Osteoblast (primary cell): ENCODE results near the gene CDV3. TPM values are rescaled to one million over a fixed set of nuclear protein-coding genes. Genes with fewer than 3 reads are reported as not detected.

Source experiments
- DNase-seq: peaks from one replicate; pipeline ENCODE4 v3.0.0; 2011; ENCODE audit warnings: low spot score, mixed read lengths; ENCODE audit not compliant: insufficient read length; ENCODE audit errors: missing footprints
- H2AFZ ChIP-seq: 2 replicates; pipeline ENCODE4 v1.6.0; 2011; ENCODE audit warnings: mild to moderate bottlenecking, low read length
- H3K27ac ChIP-seq: 2 replicates; pipeline ENCODE4 v1.5.1; 2011; ENCODE audit warnings: mild to moderate bottlenecking, low read depth, low read length, moderate library complexity
- H3K27me3 ChIP-seq: 2 replicates; pipeline ENCODE4 v1.6.0; 2012; ENCODE audit warnings: mild to moderate bottlenecking, control low read depth, inconsistent platforms, low read length, moderate library complexity; ENCODE audit not compliant: insufficient read depth
- H3K36me3 ChIP-seq: 2 replicates; pipeline ENCODE4 v1.5.1; 2011; ENCODE audit warnings: mild to moderate bottlenecking, low read length, control low read depth, moderate library complexity; ENCODE audit not compliant: insufficient read depth
- H3K4me1 ChIP-seq: 2 replicates; pipeline ENCODE4 v1.5.1; 2011; ENCODE audit warnings: mild to moderate bottlenecking, low read length, control low read depth, moderate library complexity; ENCODE audit not compliant: insufficient read depth
- H3K4me2 ChIP-seq: 2 replicates; pipeline ENCODE4 v1.6.0; 2011; ENCODE audit warnings: mild to moderate bottlenecking, low read length; ENCODE audit not compliant: insufficient read depth
- H3K4me3 ChIP-seq: fragments of 200-600 bp; sonication (generic); 3 replicates; pipeline ENCODE4 v1.5.1; 2012; ENCODE audit warnings: mild to moderate bottlenecking, low read length, inconsistent platforms; ENCODE audit not compliant: insufficient read depth
- H3K79me2 ChIP-seq: 2 replicates; pipeline ENCODE4 v1.6.0; 2012; ENCODE audit warnings: mild to moderate bottlenecking, low read length, control low read depth, inconsistent platforms; ENCODE audit not compliant: insufficient read depth
- H3K9me3 ChIP-seq: 2 replicates; pipeline ENCODE4 v1.5.1; 2011; ENCODE audit warnings: low read depth, low read length, control low read depth
- H4K20me1 ChIP-seq: 2 replicates; pipeline ENCODE4 v1.6.0; 2012; ENCODE audit warnings: mild to moderate bottlenecking, low read length, control low read depth; ENCODE audit not compliant: insufficient read depth
- CTCF ChIP-seq: IDR thresholded peaks from 2 replicates; pipeline ENCODE4 v1.5.1; 2011; ENCODE audit warnings: mild to moderate bottlenecking, low read depth, low read length, moderate library complexity; ENCODE audit errors: extremely low read depth
- total RNA-seq: library from RNA; depleted of rRNA; stranded (reverse); fragments of >200 nt; gene quantifications from 2 replicates; pipeline ENCODE4 v1.2.3, GENCODE V29; 2012

The CDV3 gene
- total RNA-seq, 1 donor: 166 TPM

GRCh38 chr3:133593243-133593642, 19.8 kb downstream of the CDV3 start:
- H3K27ac ChIP-seq: no peak overlapping the region

DNA sequence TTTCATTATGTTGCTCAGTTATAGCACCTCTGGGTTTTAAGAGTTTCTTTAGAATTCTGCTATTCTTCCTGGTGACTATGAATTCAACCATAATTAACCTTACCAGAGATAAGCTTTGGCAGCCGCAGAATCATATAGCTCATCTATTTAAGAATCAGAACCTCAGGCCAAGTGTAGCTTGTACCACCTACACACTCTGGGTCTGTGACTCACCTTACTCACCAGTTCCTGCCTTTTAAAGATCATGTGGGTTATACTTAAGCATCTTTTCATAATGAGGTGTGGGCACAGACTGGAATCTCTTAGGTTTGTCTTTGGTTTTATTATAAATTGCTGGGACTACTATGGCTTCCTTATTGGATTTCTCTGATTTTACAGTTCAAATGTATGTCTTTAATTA, 21.9 kb downstream of the CDV3 start:
- Histone ChIP-seq H3K4me2 (peak overlapping the region; percentile 33), H3K27me3 (no peaks in the 10 kb centered on the region), H3K4me3 (no peak overlapping the region), H3K27ac (no peak overlapping the region), H3K36me3 (no peaks in the 10 kb centered on the region), H2AFZ (no peak overlapping the region), H3K4me1 (peaks cover 39% of the 10 kb centered on the region), H3K9me3 (no peaks in the 10 kb centered on the region), H3K79me2 (no peaks in the 10 kb centered on the region), H4K20me1 (no peaks in the 10 kb centered on the region)
- DNase-seq: peak; percentile 84
- TF ChIP-seq CTCF: no peak

More at GRCh38 chr3:133593243-133593642, 19.8 kb downstream of the CDV3 start:
- Histone ChIP-seq H4K20me1 (peaks cover 5% of the 10 kb centered on the region), H3K4me2 (no peak overlapping the region), H3K27me3 (no peaks in the 10 kb centered on the region), H3K79me2 (no peaks in the 10 kb centered on the region), H3K4me1 (peaks cover 53% of the 10 kb centered on the region), H3K36me3 (peaks cover 9% of the 10 kb centered on the region), H2AFZ (no peak overlapping the region), H3K9me3 (no peaks in the 10 kb centered on the region), H3K4me3 (no peak overlapping the region)
- no peak for DNase-seq
- no peak for TF ChIP-seq CTCF

GRCh38 chr3:133598405-133598804, 24.9 kb downstream of the CDV3 start:
- DNase-seq: no peak
- H3K4me1 ChIP-seq: peaks cover 16% of the 10 kb centered on the region

GRCh38 chr3:133599280-133599679, 25.8 kb downstream of the CDV3 start:
- no peak overlapping the region for H3K4me2 ChIP-seq
- peaks cover 16% of the 10 kb centered on the region for H3K4me1 ChIP-seq
- no peak overlapping the region for H3K4me3 ChIP-seq
- no peaks in the 10 kb centered on the region for H3K9me3 ChIP-seq
- H3K27me3 ChIP-seq: no peaks in the 10 kb centered on the region
- no peak for DNase-seq
- no peak for TF ChIP-seq CTCF
- no peaks in the 10 kb centered on the region for H4K20me1 ChIP-seq
- no peaks in the 10 kb centered on the region for H3K79me2 ChIP-seq
- no peak overlapping the region for H3K27ac ChIP-seq
- H3K36me3 ChIP-seq: peaks cover 5% of the 10 kb centered on the region
- H2AFZ ChIP-seq: no peak overlapping the region

More at GRCh38 chr3:133598405-133598804, 24.9 kb downstream of the CDV3 start:
- Histone ChIP-seq H3K4me2 (no peak overlapping the region), H3K4me3 (no peak overlapping the region), H3K27ac (no peak overlapping the region), H3K79me2 (no peaks in the 10 kb centered on the region), H3K36me3 (peaks cover 5% of the 10 kb centered on the region), H4K20me1 (no peaks in the 10 kb centered on the region), H3K27me3 (no peaks in the 10 kb centered on the region), H3K9me3 (no peaks in the 10 kb centered on the region), H2AFZ (no peak overlapping the region)
- no peak for TF ChIP-seq CTCF
